ENCODE data around the gene NBAS.

The NBAS gene

DNA sequence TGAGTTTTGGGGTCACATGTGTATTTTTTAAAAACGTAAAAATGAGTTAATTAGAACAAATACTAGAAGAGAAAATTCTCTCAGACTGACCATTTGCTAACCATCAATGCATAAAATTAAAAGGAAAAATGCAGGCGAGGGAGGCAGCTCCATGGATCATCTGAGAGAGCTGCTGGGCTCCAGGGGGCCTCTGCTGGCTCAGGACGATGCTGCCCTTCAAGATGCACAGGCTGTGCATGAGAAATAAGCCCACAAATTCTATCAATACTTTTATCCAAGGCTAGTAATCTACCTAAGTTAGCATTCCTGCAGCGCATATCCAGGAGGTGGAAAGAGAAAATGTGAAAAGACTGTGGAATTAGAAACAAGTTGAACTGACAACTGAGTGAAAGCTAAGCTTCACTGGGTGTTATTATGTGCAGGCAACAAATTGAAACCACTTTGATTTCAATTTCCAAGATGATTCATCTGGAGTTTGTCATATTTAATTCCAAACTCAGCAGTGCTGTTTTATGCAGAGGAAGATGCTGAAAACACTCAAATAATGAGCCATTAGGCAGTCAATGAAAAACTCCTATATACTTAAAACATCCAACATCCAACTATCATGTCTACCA is 261.1 kb downstream of the NBAS start:
- no peaks in the 10 kb centered on the region for H3K27me3 Mint-ChIP-seq
- peaks cover 6% of the 10 kb centered on the region for H3K4me1 Mint-ChIP-seq (ENCODE audit: low read depth)
- intact Hi-C loops (cut with micrococcal nuclease) = no loop called here
- H3K36me3 Mint-ChIP-seq (ENCODE audit: low read depth) = peaks cover 56% of the 10 kb centered on the region
- H3K9me3 Mint-ChIP-seq = peaks cover 6% of the 10 kb centered on the region
- no peak overlapping the region for H3K27ac Mint-ChIP-seq
- H3K4me3 Mint-ChIP-seq = no peak overlapping the region

DNA sequence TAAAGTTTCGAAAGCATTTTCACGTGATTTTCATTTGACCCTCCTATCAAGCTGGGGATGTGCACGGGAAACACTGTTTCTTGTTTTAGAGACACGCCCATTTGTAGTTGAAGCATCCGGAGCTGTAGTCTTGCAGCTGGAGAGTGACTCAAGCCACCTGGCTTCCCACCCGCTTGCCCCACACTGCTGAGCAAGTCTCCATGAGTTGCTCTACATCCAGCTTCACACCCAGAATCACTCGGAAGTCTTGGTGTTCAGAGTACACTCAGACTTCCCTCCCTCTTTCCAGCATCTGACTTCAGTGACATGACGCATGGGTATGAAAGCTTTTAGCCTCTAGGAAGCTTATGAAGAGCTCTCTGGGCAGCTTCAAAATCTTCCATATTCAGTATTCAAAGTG is 262.4 kb downstream of the NBAS start:
- Mint-ChIP-seq H3K4me1 (ENCODE audit: low read depth) (peaks cover 6% of the 10 kb centered on the region), H3K36me3 (ENCODE audit: low read depth) (peaks cover 55% of the 10 kb centered on the region), H3K27ac (no peak overlapping the region), H3K27me3 (no peaks in the 10 kb centered on the region), H3K9me3 (no peaks in the 10 kb centered on the region), H3K4me3 (no peak overlapping the region)
- intact Hi-C loops (cut with micrococcal nuclease) = no loop called here

GRCh38 chr2:15293262-15293937 is 267.7 kb downstream of the NBAS start:
- no peaks in the 10 kb centered on the region for H3K4me1 Mint-ChIP-seq (ENCODE audit: low read depth)
- H3K27me3 Mint-ChIP-seq = no peaks in the 10 kb centered on the region
- peaks cover under 1% of the 10 kb centered on the region for H3K9me3 Mint-ChIP-seq
- peaks cover 57% of the 10 kb centered on the region for H3K36me3 Mint-ChIP-seq (ENCODE audit: low read depth)
- intact Hi-C loops (cut with micrococcal nuclease) = no loop called here
- no peak overlapping the region for H3K27ac Mint-ChIP-seq
- no peak overlapping the region for H3K4me3 Mint-ChIP-seq

- H3K9me3 Mint-ChIP-seq = peaks cover 17% of the 10 kb centered on the region
- no peak overlapping the region for H3K27ac Mint-ChIP-seq
- no peak overlapping the region for H3K4me3 Mint-ChIP-seq
- intact Hi-C loops (cut with micrococcal nuclease) = no loop called here
- H3K27me3 Mint-ChIP-seq = no peaks in the 10 kb centered on the region
- H3K4me1 Mint-ChIP-seq (ENCODE audit: low read depth) = no peaks in the 10 kb centered on the region
- H3K36me3 Mint-ChIP-seq (ENCODE audit: low read depth) = peaks cover 77% of the 10 kb centered on the region
Observed at GRCh38 chr2:15287447-15288184, 273.5 kb downstream of the NBAS start.

DNA sequence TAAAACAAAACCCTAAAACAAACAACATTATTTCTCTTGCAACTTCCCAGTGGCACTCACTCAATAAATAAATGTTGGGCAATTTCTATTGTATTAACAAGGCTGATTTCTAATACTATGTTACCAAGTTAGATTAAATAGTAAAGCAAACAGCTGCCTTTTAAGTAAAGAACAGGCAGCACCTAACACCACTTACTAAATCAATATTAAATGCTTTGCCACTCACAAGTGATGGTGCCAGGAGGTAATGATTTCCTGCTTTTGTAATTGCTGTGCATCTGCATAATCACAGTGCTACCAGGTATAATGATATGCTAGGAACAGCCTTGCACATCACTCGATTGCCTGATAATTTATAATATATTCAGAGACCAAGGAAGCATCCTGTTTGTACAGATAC is 276.5 kb downstream of the NBAS start:
- Mint-ChIP-seq H3K36me3 (ENCODE audit: low read depth) (peaks cover 56% of the 10 kb centered on the region), H3K4me1 (ENCODE audit: low read depth) (peaks cover 6% of the 10 kb centered on the region), H3K27ac (no peak overlapping the region), H3K4me3 (no peak overlapping the region), H3K9me3 (peaks cover 17% of the 10 kb centered on the region), H3K27me3 (no peaks in the 10 kb centered on the region)
- intact Hi-C loops (cut with micrococcal nuclease) = no loop called here

- peaks cover 6% of the 10 kb centered on the region for H3K4me1 Mint-ChIP-seq (ENCODE audit: low read depth)
Observed at GRCh38 chr2:15281681-15282080, 279.5 kb downstream of the NBAS start.

DNA sequence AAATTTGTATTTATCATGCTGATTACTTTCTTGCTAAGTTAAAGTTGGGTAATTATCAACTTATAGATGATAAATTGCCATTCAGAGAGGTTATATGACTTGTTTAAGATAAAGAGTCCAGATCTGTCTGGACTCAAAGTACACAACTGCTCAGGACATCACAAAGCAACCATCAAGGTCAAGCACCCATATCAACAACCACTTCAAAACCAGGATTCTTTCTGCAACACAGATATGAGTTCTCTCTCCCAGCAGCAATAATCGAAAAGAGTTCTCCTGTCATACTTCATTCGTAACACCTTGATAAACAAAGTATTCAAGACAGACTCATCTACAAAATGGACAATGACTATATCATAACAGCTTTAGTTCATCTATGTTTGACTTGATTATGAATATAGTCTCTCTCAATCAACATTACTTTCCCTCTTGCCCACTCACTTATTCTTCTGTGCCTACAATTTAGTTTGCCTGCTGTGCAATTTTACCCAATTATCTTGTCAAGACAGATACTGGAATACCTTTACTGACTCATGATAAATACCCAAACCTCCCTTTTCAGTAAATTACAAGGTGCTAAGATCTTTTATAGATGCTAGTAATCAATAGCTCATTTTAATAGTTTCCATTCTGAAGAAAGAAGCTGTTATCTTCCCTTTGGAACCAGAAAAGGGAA is 281.8 kb downstream of the NBAS start:
- H3K27me3 Mint-ChIP-seq = no peaks in the 10 kb centered on the region
- H3K4me3 Mint-ChIP-seq = no peak overlapping the region
- H3K4me1 Mint-ChIP-seq (ENCODE audit: low read depth) = peaks cover 6% of the 10 kb centered on the region
- intact Hi-C loops (cut with micrococcal nuclease) = no loop called here
- H3K27ac Mint-ChIP-seq = no peak overlapping the region
- H3K36me3 Mint-ChIP-seq (ENCODE audit: low read depth) = peaks cover 34% of the 10 kb centered on the region
- H3K9me3 Mint-ChIP-seq = no peaks in the 10 kb centered on the region

More at GRCh38 chr2:15281681-15282080, 279.5 kb downstream of the NBAS start:
- peaks cover 9% of the 10 kb centered on the region for H3K9me3 Mint-ChIP-seq
- H3K4me3 Mint-ChIP-seq = no peak overlapping the region
- intact Hi-C loops (cut with micrococcal nuclease) = no loop called here
- no peak overlapping the region for H3K27ac Mint-ChIP-seq
- H3K27me3 Mint-ChIP-seq = no peaks in the 10 kb centered on the region
- peaks cover 35% of the 10 kb centered on the region for H3K36me3 Mint-ChIP-seq (ENCODE audit: low read depth)

- H3K27ac Mint-ChIP-seq = no peak overlapping the region
- intact Hi-C loops (cut with micrococcal nuclease) = no loop called here
- peaks cover 30% of the 10 kb centered on the region for H3K36me3 Mint-ChIP-seq (ENCODE audit: low read depth)
- H3K4me1 Mint-ChIP-seq (ENCODE audit: low read depth) = peaks cover 6% of the 10 kb centered on the region
- no peaks in the 10 kb centered on the region for H3K27me3 Mint-ChIP-seq
- no peaks in the 10 kb centered on the region for H3K9me3 Mint-ChIP-seq
- no peak overlapping the region for H3K4me3 Mint-ChIP-seq
Observed at GRCh38 chr2:15278296-15278695, 282.8 kb downstream of the NBAS start.

- Mint-ChIP-seq H3K36me3 (ENCODE audit: low read depth) (peaks cover 34% of the 10 kb centered on the region), H3K4me3 (no peak overlapping the region), H3K9me3 (no peaks in the 10 kb centered on the region), H3K27ac (no peak overlapping the region), H3K4me1 (ENCODE audit: low read depth) (peaks cover 4% of the 10 kb centered on the region), H3K27me3 (no peaks in the 10 kb centered on the region)
- intact Hi-C loops (cut with micrococcal nuclease) = no loop called here
Observed at GRCh38 chr2:15275346-15275745, 285.8 kb downstream of the NBAS start.

GRCh38 chr2:15273452-15273851 is 287.7 kb downstream of the NBAS start:
- intact Hi-C loops (cut with micrococcal nuclease) = no loop called here
- no peaks in the 10 kb centered on the region for H3K4me1 Mint-ChIP-seq (ENCODE audit: low read depth)
- H3K36me3 Mint-ChIP-seq (ENCODE audit: low read depth) = peaks cover 41% of the 10 kb centered on the region
- H3K9me3 Mint-ChIP-seq = no peaks in the 10 kb centered on the region
- H3K27ac Mint-ChIP-seq = no peak overlapping the region
- no peaks in the 10 kb centered on the region for H3K27me3 Mint-ChIP-seq
- no peak overlapping the region for H3K4me3 Mint-ChIP-seq

GRCh38 chr2:15272942-15273341 is 288.2 kb downstream of the NBAS start:
- H3K4me1 Mint-ChIP-seq (ENCODE audit: low read depth) = no peaks in the 10 kb centered on the region
- H3K9me3 Mint-ChIP-seq = no peaks in the 10 kb centered on the region
- intact Hi-C loops (cut with micrococcal nuclease) = no loop called here
- peaks cover 45% of the 10 kb centered on the region for H3K36me3 Mint-ChIP-seq (ENCODE audit: low read depth)
- H3K27me3 Mint-ChIP-seq = no peaks in the 10 kb centered on the region
- H3K4me3 Mint-ChIP-seq = no peak overlapping the region
- H3K27ac Mint-ChIP-seq = no peak overlapping the region

GRCh38 chr2:15271941-15272542 is 289.1 kb downstream of the NBAS start:
- intact Hi-C loops (cut with micrococcal nuclease) = no loop called here
- no peaks in the 10 kb centered on the region for H3K27me3 Mint-ChIP-seq
- H3K4me1 Mint-ChIP-seq (ENCODE audit: low read depth) = no peaks in the 10 kb centered on the region
- no peak overlapping the region for H3K4me3 Mint-ChIP-seq
- peaks cover 45% of the 10 kb centered on the region for H3K36me3 Mint-ChIP-seq (ENCODE audit: low read depth)
- no peak overlapping the region for H3K27ac Mint-ChIP-seq
- no peaks in the 10 kb centered on the region for H3K9me3 Mint-ChIP-seq

DNA sequence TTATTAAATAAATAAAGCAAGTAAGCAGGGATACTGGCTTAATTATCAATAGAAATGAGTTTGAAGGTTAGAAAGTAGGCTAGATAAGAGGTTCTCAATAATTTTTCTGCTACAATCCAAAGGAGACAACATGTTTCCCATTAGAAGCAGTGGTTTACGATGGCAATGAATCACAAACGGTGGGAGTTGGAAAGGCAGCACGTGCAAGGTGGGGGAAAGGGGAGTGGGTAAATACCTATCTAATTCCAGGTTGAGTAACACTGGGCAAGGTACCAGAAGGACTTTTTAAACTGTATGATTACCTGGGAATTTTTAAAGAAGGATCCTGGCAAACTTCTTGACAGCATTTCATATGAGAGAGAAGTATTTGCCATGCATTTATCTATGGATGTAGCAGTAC is 289.9 kb downstream of the NBAS start:
- Mint-ChIP-seq H3K36me3 (ENCODE audit: low read depth) (peaks cover 45% of the 10 kb centered on the region), H3K9me3 (no peaks in the 10 kb centered on the region), H3K4me1 (ENCODE audit: low read depth) (no peaks in the 10 kb centered on the region), H3K4me3 (no peak overlapping the region), H3K27ac (no peak overlapping the region), H3K27me3 (no peaks in the 10 kb centered on the region)
- intact Hi-C loops (cut with micrococcal nuclease) = no loop called here

GRCh38 chr2:15269043-15269442 is 292.1 kb downstream of the NBAS start:
- Mint-ChIP-seq H3K36me3 (ENCODE audit: low read depth) (peaks cover 44% of the 10 kb centered on the region), H3K27me3 (no peaks in the 10 kb centered on the region), H3K27ac (no peak overlapping the region), H3K4me1 (ENCODE audit: low read depth) (no peaks in the 10 kb centered on the region), H3K9me3 (no peaks in the 10 kb centered on the region), H3K4me3 (no peak overlapping the region)
- intact Hi-C loops (cut with micrococcal nuclease) = no loop called here

Measured in dendritic cell treated with granulocyte-macrophage colony-stimulating factor and Interleukin-4, amounts not matched to agents 40 ng/mL and 50 ng/mL, for 4 days (primary cell).